PFSK-1 (cell line): ENCODE data around the gene ATG7.

ENCODE experiments used
- POLR2AphosphoS5 ChIP-seq: IDR thresholded peaks from 2 replicates; pipeline ENCODE4 v1.6.1; 2012; ENCODE audit warnings: low read depth, mild to moderate bottlenecking, control low read depth, low read length, moderate library complexity
- SIN3A ChIP-seq: IDR thresholded peaks from 2 replicates; pipeline ENCODE4 v1.6.1; 2012; ENCODE audit warnings: mild to moderate bottlenecking, low read length, moderate library complexity, borderline replicate concordance; ENCODE audit not compliant: insufficient read depth
- TAF1 ChIP-seq: IDR thresholded peaks from 2 replicates; pipeline ENCODE4 v1.6.1; 2012; ENCODE audit warnings: low read length, control low read depth, borderline replicate concordance; ENCODE audit not compliant: insufficient read depth
- TF ChIP-seq, protein P1 (sequence below), 2 experiments: IDR thresholded peaks; 2 replicates each; pipeline versions ENCODE4 v1.6.1 to v1.8.0; 2011 to 2012; ENCODE audit warnings: low read depth in 2 of 2, low read length in 2 of 2, control low read depth in 1 of 2, inconsistent platforms in 1 of 2, mild to moderate bottlenecking in 1 of 2, moderate library complexity in 1 of 2; ENCODE audit not compliant: insufficient read depth in 1 of 2

- no peak for TF ChIP-seq TAF1
- TF ChIP-seq POLR2AphosphoS5, result no peak
- TF ChIP-seq, protein P1, sequence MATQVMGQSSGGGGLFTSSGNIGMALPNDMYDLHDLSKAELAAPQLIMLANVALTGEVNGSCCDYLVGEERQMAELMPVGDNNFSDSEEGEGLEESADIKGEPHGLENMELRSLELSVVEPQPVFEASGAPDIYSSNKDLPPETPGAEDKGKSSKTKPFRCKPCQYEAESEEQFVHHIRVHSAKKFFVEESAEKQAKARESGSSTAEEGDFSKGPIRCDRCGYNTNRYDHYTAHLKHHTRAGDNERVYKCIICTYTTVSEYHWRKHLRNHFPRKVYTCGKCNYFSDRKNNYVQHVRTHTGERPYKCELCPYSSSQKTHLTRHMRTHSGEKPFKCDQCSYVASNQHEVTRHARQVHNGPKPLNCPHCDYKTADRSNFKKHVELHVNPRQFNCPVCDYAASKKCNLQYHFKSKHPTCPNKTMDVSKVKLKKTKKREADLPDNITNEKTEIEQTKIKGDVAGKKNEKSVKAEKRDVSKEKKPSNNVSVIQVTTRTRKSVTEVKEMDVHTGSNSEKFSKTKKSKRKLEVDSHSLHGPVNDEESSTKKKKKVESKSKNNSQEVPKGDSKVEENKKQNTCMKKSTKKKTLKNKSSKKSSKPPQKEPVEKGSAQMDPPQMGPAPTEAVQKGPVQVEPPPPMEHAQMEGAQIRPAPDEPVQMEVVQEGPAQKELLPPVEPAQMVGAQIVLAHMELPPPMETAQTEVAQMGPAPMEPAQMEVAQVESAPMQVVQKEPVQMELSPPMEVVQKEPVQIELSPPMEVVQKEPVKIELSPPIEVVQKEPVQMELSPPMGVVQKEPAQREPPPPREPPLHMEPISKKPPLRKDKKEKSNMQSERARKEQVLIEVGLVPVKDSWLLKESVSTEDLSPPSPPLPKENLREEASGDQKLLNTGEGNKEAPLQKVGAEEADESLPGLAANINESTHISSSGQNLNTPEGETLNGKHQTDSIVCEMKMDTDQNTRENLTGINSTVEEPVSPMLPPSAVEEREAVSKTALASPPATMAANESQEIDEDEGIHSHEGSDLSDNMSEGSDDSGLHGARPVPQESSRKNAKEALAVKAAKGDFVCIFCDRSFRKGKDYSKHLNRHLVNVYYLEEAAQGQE (IDR thresholded peaks at IDR 0.05; ENCODE audit: insufficient read depth in 1 of 2, low read depth in 2 of 2, low read length in 2 of 2), result no peak
- no peak for TF ChIP-seq SIN3A
These were observed 222.1 kb downstream of the ATG7 start for GRCh38 chr3:11494131-11494916.
